ENCODE measurements around the gene EXOSC7.

EXOSC7 gene

GRCh38 chr3:44957986-44958385 lies 18.1 kb upstream of the EXOSC7 start:
- Histone ChIP-seq H2AFZ (ENCODE audit: low read depth) (no peak overlapping the region), H3K27ac (no peak overlapping the region), H3K4me3 (IDR thresholded peaks at IDR 0.05; ENCODE audit: insufficient read depth, low read depth, low read length) (no peak overlapping the region), H3K4me1 (ENCODE audit: low read depth, poor library complexity, severe bottlenecking) (no peaks in the 10 kb centered on the region), H4K20me1 (ENCODE audit: insufficient read depth) (no peaks in the 10 kb centered on the region), H3K4me2 (no peak overlapping the region), H3K79me2 (ENCODE audit: insufficient read depth, low read depth) (no peaks in the 10 kb centered on the region), H3K36me3 (ENCODE audit: insufficient read depth) (no peaks in the 10 kb centered on the region), H3K27me3 (ENCODE audit: insufficient read depth, low read depth) (no peaks in the 10 kb centered on the region), H3K9ac (no peak overlapping the region)
- TF ChIP-seq, protein P1, sequence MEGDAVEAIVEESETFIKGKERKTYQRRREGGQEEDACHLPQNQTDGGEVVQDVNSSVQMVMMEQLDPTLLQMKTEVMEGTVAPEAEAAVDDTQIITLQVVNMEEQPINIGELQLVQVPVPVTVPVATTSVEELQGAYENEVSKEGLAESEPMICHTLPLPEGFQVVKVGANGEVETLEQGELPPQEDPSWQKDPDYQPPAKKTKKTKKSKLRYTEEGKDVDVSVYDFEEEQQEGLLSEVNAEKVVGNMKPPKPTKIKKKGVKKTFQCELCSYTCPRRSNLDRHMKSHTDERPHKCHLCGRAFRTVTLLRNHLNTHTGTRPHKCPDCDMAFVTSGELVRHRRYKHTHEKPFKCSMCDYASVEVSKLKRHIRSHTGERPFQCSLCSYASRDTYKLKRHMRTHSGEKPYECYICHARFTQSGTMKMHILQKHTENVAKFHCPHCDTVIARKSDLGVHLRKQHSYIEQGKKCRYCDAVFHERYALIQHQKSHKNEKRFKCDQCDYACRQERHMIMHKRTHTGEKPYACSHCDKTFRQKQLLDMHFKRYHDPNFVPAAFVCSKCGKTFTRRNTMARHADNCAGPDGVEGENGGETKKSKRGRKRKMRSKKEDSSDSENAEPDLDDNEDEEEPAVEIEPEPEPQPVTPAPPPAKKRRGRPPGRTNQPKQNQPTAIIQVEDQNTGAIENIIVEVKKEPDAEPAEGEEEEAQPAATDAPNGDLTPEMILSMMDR (conservative IDR thresholded peaks at IDR 0.05; ENCODE audit: low read depth, low read length) = no peak

DNA sequence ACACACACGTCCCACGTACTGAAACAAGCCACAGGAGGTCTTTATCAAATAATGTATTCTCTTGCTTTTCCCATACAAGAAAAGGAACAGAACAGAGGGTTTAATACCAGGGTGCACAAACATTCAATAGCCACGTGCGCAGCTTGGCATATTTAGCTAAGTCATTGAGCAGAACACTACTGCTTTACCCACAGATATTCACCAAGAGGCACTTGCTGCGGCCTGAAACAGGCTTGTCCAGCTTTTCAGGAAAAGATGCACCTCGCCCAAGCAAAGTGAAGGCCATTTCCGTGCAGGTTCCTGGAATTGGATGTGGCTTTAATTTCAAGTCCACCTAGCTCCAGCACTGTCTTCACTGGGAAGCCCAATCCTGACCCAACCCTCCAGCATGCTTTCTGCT lies 17.7 kb upstream of the EXOSC7 start:
- no peak overlapping the region for H3K9ac ChIP-seq
- TF ChIP-seq, protein P1 (conservative IDR thresholded peaks at IDR 0.05; ENCODE audit: low read depth, low read length) = no peak
- no peaks in the 10 kb centered on the region for H4K20me1 ChIP-seq (ENCODE audit: insufficient read depth)
- no peak overlapping the region for H3K4me3 ChIP-seq (IDR thresholded peaks at IDR 0.05; ENCODE audit: insufficient read depth, low read depth, low read length)
- H3K36me3 ChIP-seq (ENCODE audit: insufficient read depth) = no peaks in the 10 kb centered on the region
- no peaks in the 10 kb centered on the region for H3K79me2 ChIP-seq (ENCODE audit: insufficient read depth, low read depth)
- H3K27ac ChIP-seq = no peak overlapping the region
- H2AFZ ChIP-seq (ENCODE audit: low read depth) = no peak overlapping the region
- no peak overlapping the region for H3K4me2 ChIP-seq
- no peaks in the 10 kb centered on the region for H3K4me1 ChIP-seq (ENCODE audit: low read depth, poor library complexity, severe bottlenecking)
- no peaks in the 10 kb centered on the region for H3K27me3 ChIP-seq (ENCODE audit: insufficient read depth, low read depth)

GRCh38 chr3:44960387-44961026 lies 15.5 kb upstream of the EXOSC7 start:
- Histone ChIP-seq H4K20me1 (ENCODE audit: insufficient read depth) (no peaks in the 10 kb centered on the region), H3K4me2 (no peak overlapping the region), H3K27ac (no peak overlapping the region), H3K9ac (no peak overlapping the region), H3K27me3 (ENCODE audit: insufficient read depth, low read depth) (no peaks in the 10 kb centered on the region), H3K4me1 (ENCODE audit: low read depth, poor library complexity, severe bottlenecking) (no peaks in the 10 kb centered on the region), H3K36me3 (ENCODE audit: insufficient read depth) (no peaks in the 10 kb centered on the region), H3K79me2 (ENCODE audit: insufficient read depth, low read depth) (no peaks in the 10 kb centered on the region), H2AFZ (ENCODE audit: low read depth) (no peak overlapping the region), H3K4me3 (IDR thresholded peaks at IDR 0.05; ENCODE audit: insufficient read depth, low read depth, low read length) (no peak overlapping the region)
- TF ChIP-seq, protein P1 (conservative IDR thresholded peaks at IDR 0.05; ENCODE audit: low read depth, low read length) = no peak

DNA sequence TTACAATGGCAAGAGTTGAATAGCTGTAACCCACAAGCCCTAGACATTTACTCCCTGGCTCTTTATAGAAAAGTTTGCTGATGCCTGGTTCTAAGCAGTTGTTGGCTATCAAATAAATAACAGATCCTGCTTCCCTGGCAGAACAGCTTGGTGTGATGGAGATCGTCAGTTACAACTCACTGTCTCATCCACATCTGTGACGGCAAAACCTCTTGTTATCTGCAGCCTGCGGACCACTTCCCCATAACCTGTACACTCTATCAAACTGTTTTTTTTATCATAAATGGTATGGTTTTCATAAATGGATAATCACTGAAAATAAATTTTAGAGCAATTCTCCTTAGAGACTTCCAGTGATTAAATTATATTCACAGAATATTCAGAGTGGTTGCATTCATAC lies 14.2 kb upstream of the EXOSC7 start:
- no peak overlapping the region for H3K4me2 ChIP-seq
- H3K36me3 ChIP-seq (ENCODE audit: insufficient read depth) = no peaks in the 10 kb centered on the region
- H3K4me1 ChIP-seq (ENCODE audit: low read depth, poor library complexity, severe bottlenecking) = no peaks in the 10 kb centered on the region
- H3K27ac ChIP-seq = no peak overlapping the region
- no peaks in the 10 kb centered on the region for H3K27me3 ChIP-seq (ENCODE audit: insufficient read depth, low read depth)
- TF ChIP-seq, protein P1 (conservative IDR thresholded peaks at IDR 0.05; ENCODE audit: low read depth, low read length) = no peak
- H3K79me2 ChIP-seq (ENCODE audit: insufficient read depth, low read depth) = no peaks in the 10 kb centered on the region
- H2AFZ ChIP-seq (ENCODE audit: low read depth) = no peak overlapping the region
- no peak overlapping the region for H3K9ac ChIP-seq
- H4K20me1 ChIP-seq (ENCODE audit: insufficient read depth) = no peaks in the 10 kb centered on the region
- H3K4me3 ChIP-seq (IDR thresholded peaks at IDR 0.05; ENCODE audit: insufficient read depth, low read depth, low read length) = no peak overlapping the region

Data from KMS-11 (cell line).